ENCODE results near the gene ACER1.

ACER1 gene

GRCh38 chr19:6297202-6297601 is 36.2 kb downstream of the ACER1 start:
- no peaks in the 10 kb centered on the region for H3K27me3 ChIP-seq (ENCODE audit: insufficient read depth, low read length, poor library complexity, severe bottlenecking)
- no peak overlapping the region for H3K4me3 ChIP-seq (ENCODE audit: low read length, poor library complexity, severe bottlenecking)
- peaks cover 13% of the 10 kb centered on the region; the same call in 1 of the 2 replicates for H3K9me3 ChIP-seq (ENCODE audit: insufficient read depth, low read depth, low read length)
- H3K36me3 ChIP-seq (ENCODE audit: insufficient read depth, low read length): no peaks in the 10 kb centered on the region
- TF ChIP-seq CTCF (conservative IDR thresholded peaks at IDR 0.05; ENCODE audit: low read length) (no peak), EZH2phosphoT487 (IDR thresholded peaks at IDR 0.05; ENCODE audit: borderline replicate concordance) (no peak)
- no peak overlapping the region for H2AFZ ChIP-seq (ENCODE audit: low read length)
- no peaks in the 10 kb centered on the region for H3F3A ChIP-seq (ENCODE audit: low read depth)
- no peak overlapping the region for H3K9ac ChIP-seq (ENCODE audit: low read depth, low read length, poor library complexity, severe bottlenecking)
- H3K79me2 ChIP-seq (ENCODE audit: insufficient read depth, low read length): no peaks in the 10 kb centered on the region
- no peak overlapping the region for H3K4me2 ChIP-seq (ENCODE audit: low read depth, low read length, poor library complexity, severe bottlenecking)
- H4K20me1 ChIP-seq (ENCODE audit: insufficient read depth, low read length, poor library complexity, severe bottlenecking): no peaks in the 10 kb centered on the region
- no peaks in the 10 kb centered on the region for H3K9me2 ChIP-seq (replicated peaks; ENCODE audit: low read depth, low read length)
- no peaks in the 10 kb centered on the region for H3K4me1 ChIP-seq (ENCODE audit: insufficient read depth, low read length, poor library complexity, severe bottlenecking)

DNA sequence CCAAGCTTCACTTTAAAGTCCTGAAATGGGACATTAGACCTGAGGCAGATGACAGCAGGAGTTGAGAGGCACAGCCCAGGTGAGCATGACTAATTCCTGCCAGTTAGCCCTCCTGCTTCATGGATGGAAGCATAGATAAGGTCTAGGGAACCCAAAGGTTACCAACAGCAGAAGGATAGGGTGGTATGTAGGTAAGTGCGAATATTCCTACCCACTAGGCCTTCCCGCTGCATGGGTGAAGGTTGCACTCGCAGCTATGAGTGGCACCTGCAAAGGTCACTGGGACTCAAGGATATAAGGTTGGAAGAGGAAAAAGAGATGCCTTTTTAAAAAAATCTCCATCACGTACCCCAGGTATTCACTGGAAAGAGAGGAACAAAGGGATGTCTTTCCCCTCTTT is 41.4 kb downstream of the ACER1 start:
- H3F3A ChIP-seq (ENCODE audit: low read depth): no peaks in the 10 kb centered on the region
- no peak overlapping the region for H2AFZ ChIP-seq (ENCODE audit: low read length)
- no peak overlapping the region for H3K9ac ChIP-seq (ENCODE audit: low read depth, low read length, poor library complexity, severe bottlenecking)
- no peak for TF ChIP-seq EZH2phosphoT487 (IDR thresholded peaks at IDR 0.05; ENCODE audit: borderline replicate concordance)
- no peak for TF ChIP-seq CTCF (conservative IDR thresholded peaks at IDR 0.05; ENCODE audit: low read length)
- H3K9me3 ChIP-seq (ENCODE audit: insufficient read depth, low read depth, low read length): peaks cover 44% of the 10 kb centered on the region; the same call in 1 of the 2 replicates
- no peaks in the 10 kb centered on the region for H4K20me1 ChIP-seq (ENCODE audit: insufficient read depth, low read length, poor library complexity, severe bottlenecking)
- no peaks in the 10 kb centered on the region for H3K9me2 ChIP-seq (replicated peaks; ENCODE audit: low read depth, low read length)
- no peaks in the 10 kb centered on the region for H3K36me3 ChIP-seq (ENCODE audit: insufficient read depth, low read length)
- no peaks in the 10 kb centered on the region for H3K4me1 ChIP-seq (ENCODE audit: insufficient read depth, low read length, poor library complexity, severe bottlenecking)
- no peaks in the 10 kb centered on the region for H3K27me3 ChIP-seq (ENCODE audit: insufficient read depth, low read length, poor library complexity, severe bottlenecking)
- H3K4me3 ChIP-seq (ENCODE audit: low read length, poor library complexity, severe bottlenecking): no peak overlapping the region
- H3K4me2 ChIP-seq (ENCODE audit: low read depth, low read length, poor library complexity, severe bottlenecking): no peak overlapping the region
- no peaks in the 10 kb centered on the region for H3K79me2 ChIP-seq (ENCODE audit: insufficient read depth, low read length)

DNA sequence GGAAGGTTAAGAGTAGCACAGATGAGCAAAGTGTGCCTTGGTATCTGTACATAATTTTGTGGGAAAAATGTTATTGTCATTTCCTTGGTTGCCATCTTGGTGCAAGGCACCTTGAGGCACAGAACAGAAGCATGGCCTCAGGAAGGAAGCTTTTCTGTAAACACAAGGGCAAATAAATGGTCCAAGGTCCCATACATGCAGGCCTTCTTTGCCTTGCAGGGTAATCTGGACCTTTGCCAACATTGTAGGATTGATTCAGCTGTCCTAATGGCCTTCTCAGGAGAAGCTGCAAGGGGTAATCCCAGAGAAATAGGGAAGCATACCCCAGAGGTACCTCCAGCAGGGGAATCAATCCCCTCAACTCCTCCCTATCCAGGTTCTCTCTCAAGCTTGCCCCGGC is 44.7 kb downstream of the ACER1 start:
- no peak overlapping the region for H3K9ac ChIP-seq (ENCODE audit: low read depth, low read length, poor library complexity, severe bottlenecking)
- H3K4me1 ChIP-seq (ENCODE audit: insufficient read depth, low read length, poor library complexity, severe bottlenecking): no peaks in the 10 kb centered on the region
- no peaks in the 10 kb centered on the region for H3F3A ChIP-seq (ENCODE audit: low read depth)
- TF ChIP-seq EZH2phosphoT487 (IDR thresholded peaks at IDR 0.05; ENCODE audit: borderline replicate concordance) (no peak), CTCF (conservative IDR thresholded peaks at IDR 0.05; ENCODE audit: low read length) (no peak)
- no peaks in the 10 kb centered on the region for H3K79me2 ChIP-seq (ENCODE audit: insufficient read depth, low read length)
- H3K36me3 ChIP-seq (ENCODE audit: insufficient read depth, low read length): no peaks in the 10 kb centered on the region
- no peak overlapping the region for H2AFZ ChIP-seq (ENCODE audit: low read length)
- peaks cover 45% of the 10 kb centered on the region; the same call in 1 of the 2 replicates for H3K9me3 ChIP-seq (ENCODE audit: insufficient read depth, low read depth, low read length)
- H3K4me3 ChIP-seq (ENCODE audit: low read length, poor library complexity, severe bottlenecking): no peak overlapping the region
- H3K4me2 ChIP-seq (ENCODE audit: low read depth, low read length, poor library complexity, severe bottlenecking): no peak overlapping the region
- no peaks in the 10 kb centered on the region for H3K27me3 ChIP-seq (ENCODE audit: insufficient read depth, low read length, poor library complexity, severe bottlenecking)
- H4K20me1 ChIP-seq (ENCODE audit: insufficient read depth, low read length, poor library complexity, severe bottlenecking): no peaks in the 10 kb centered on the region
- no peaks in the 10 kb centered on the region for H3K9me2 ChIP-seq (replicated peaks; ENCODE audit: low read depth, low read length)
